Measurements from ENCODE around the gene P3H3. TPM values are rescaled to one million over a fixed set of nuclear protein-coding genes. Genes with fewer than 3 reads are reported as not detected.
"Not testable (repeated sequence)": the region's sequence is repeated elsewhere in the genome, so short reads cannot be mapped to it uniquely, and the experiment has no call there.

Gene P3H3
- total and polyA plus RNA-seq, 4 donors = 23.4 to 93.3 (median 54.9) TPM

DNA sequence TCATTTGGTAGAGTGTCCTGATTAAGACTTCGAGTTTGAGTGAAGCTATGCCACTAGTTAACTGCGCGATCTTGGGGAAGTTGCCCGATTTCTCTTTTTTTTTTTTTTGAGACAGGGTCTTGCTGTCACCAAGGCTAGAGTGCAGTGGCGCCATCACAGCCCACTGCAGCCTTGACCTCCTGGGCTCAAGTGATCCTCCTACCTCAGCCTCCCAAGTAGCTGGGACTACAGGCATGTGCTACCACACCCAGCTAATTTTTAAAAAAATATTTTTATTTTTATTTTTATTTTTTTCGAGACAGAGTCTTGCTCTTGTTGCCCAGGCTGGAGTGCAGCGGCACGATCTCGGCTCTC is 45.8 kb downstream of the P3H3 start:
- Histone ChIP-seq H3K4me3 (ENCODE audit: low read length in 2 of 2) (peak overlapping the region; percentile 55 to 70), H3K27ac (ENCODE audit: low read depth in 1 of 2, low read length in 2 of 2) (peak overlapping the region in 1 of 2 donors; percentile 71)
- not testable (repeated sequence) for H3K9me3 ChIP-seq (ENCODE audit: control insufficient read depth, low read length); ATAC-seq (ENCODE audit: low FRiP score); H3K36me3 ChIP-seq (ENCODE audit: control insufficient read depth in 1 of 2, insufficient read depth in 2 of 2, low read length in 1 of 2); H3K27me3 ChIP-seq (ENCODE audit: control insufficient read depth in 1 of 2, insufficient read depth in 2 of 2, low read length in 1 of 2); DNase-seq; H3K4me1 ChIP-seq (ENCODE audit: control insufficient read depth in 1 of 2, insufficient read depth in 2 of 2, low read length in 2 of 2)
- intact Hi-C loops (cut with DNase I) = loop anchor here in 1 of 2 donors (5.0 kb wide), 1 partner anchor 107 kb away; the partner anchor contains the start of gene PTMS
- 36% methylated on average over 9 of the region's 9 CpGs for WGBS, 2 donors

DNA sequence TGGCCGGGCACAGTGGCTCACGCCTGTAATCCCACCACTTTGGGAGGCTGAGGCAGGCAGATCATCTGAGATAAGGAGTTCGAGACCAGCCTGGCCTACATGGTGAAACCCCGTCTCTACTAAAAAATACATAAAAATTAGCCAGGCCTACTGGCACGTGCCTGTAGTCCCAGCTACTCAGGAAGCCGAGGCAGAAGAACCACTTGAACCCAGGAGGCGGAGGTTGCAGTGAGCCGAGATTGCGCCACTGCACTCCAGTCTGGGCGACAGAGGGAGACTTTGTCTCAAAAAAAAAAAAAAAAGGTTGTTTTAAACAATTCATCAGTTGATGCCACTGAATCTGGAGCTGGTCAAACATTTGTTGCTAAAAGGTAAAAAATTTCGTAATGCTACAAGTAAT is 51.6 kb downstream of the P3H3 start:
- not testable (repeated sequence) for ATAC-seq (ENCODE audit: low FRiP score)

DNA sequence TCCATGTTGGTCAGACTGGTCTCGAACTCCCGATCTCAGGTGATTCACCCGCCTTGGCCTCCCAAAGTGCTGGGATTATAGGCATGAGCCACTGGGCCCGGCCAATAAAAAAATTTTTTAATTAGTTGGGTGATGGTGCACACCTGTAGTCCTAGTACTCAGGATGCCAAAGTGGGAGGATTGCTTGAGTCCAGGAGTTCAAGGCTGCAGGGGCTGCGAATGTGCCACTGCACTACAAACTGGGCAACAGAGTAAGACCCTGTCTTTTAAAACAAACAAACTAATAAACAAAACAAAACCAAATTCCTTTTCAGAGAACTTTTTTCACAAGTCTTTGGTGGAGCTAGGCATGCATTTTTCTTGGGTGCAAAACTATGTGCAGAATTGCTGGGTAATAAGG is 55.0 kb downstream of the P3H3 start:
- H3K27me3 ChIP-seq (ENCODE audit: control insufficient read depth in 1 of 2, insufficient read depth in 2 of 2, low read length in 1 of 2) = no peaks in the 10 kb centered on the region
- intact Hi-C loops (cut with DNase I) = no loop called here
- peaks cover 0 to 3% of the 10 kb centered on the region in 2 donors for H3K36me3 ChIP-seq (ENCODE audit: control insufficient read depth in 1 of 2, insufficient read depth in 2 of 2, low read length in 1 of 2)
- no peak overlapping the region for H3K27ac ChIP-seq (ENCODE audit: low read depth in 1 of 2, low read length in 2 of 2)
- DNase-seq (no peak), ATAC-seq (ENCODE audit: low FRiP score) (no peak)
- WGBS, 2 donors = 96 to 97% methylated on average over 5 of the region's 5 CpGs
- H3K4me3 ChIP-seq (ENCODE audit: low read length in 2 of 2) = no peak overlapping the region
- no peaks in the 10 kb centered on the region for H3K4me1 ChIP-seq (ENCODE audit: control insufficient read depth in 1 of 2, insufficient read depth in 2 of 2, low read length in 2 of 2)
- no peaks in the 10 kb centered on the region for H3K9me3 ChIP-seq (ENCODE audit: control insufficient read depth, low read length)

More for the DNA sequence above, 51.6 kb downstream of the P3H3 start:
- WGBS, 2 donors = 93 to 95% methylated on average over 11 of the region's 11 CpGs
- intact Hi-C loops (cut with DNase I); H3K4me3 ChIP-seq (ENCODE audit: low read length in 2 of 2); H3K36me3 ChIP-seq (ENCODE audit: control insufficient read depth in 1 of 2, insufficient read depth in 2 of 2, low read length in 1 of 2); H3K27me3 ChIP-seq (ENCODE audit: control insufficient read depth in 1 of 2, insufficient read depth in 2 of 2, low read length in 1 of 2); H3K4me1 ChIP-seq (ENCODE audit: control insufficient read depth in 1 of 2, insufficient read depth in 2 of 2, low read length in 2 of 2); H3K9me3 ChIP-seq (ENCODE audit: control insufficient read depth, low read length); H3K27ac ChIP-seq (ENCODE audit: low read depth in 1 of 2, low read length in 2 of 2); DNase-seq: not testable (repeated sequence)

DNA sequence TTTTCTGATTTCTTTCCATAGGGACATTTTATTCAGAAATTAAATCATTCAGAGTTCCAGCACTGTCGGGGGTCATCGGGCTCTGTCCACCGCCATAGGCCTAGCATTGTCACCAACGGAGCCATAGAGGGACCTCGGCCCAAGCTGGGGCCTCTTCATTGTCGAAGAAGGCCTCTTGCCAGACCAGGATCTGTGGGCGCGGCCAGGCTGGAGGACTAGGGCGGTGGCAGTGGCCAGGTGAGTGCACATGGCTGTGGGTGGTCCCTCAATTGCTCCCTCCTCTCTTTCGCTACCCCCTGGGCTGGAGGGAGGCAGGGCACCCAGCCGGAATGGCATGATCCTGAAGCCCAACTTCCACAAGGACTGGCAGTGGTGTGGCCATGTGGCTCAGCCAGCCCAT is 55.5 kb downstream of the P3H3 start:
- Histone ChIP-seq H3K4me1 (ENCODE audit: control insufficient read depth in 1 of 2, insufficient read depth in 2 of 2, low read length in 2 of 2) (no peaks in the 10 kb centered on the region), H3K27me3 (ENCODE audit: control insufficient read depth in 1 of 2, insufficient read depth in 2 of 2, low read length in 1 of 2) (no peaks in the 10 kb centered on the region), H3K27ac (ENCODE audit: low read depth in 1 of 2, low read length in 2 of 2) (no peak overlapping the region), H3K36me3 (ENCODE audit: control insufficient read depth in 1 of 2, insufficient read depth in 2 of 2, low read length in 1 of 2) (peaks cover 0 to 3% of the 10 kb centered on the region in 2 donors), H3K9me3 (ENCODE audit: control insufficient read depth, low read length) (no peaks in the 10 kb centered on the region), H3K4me3 (ENCODE audit: low read length in 2 of 2) (no peak overlapping the region)
- WGBS, 2 donors = 94% methylated on average over 11 of the region's 11 CpGs
- intact Hi-C loops (cut with DNase I) = no loop called here
- ATAC-seq (ENCODE audit: low FRiP score) = no peak
- DNase-seq = no peak

DNA sequence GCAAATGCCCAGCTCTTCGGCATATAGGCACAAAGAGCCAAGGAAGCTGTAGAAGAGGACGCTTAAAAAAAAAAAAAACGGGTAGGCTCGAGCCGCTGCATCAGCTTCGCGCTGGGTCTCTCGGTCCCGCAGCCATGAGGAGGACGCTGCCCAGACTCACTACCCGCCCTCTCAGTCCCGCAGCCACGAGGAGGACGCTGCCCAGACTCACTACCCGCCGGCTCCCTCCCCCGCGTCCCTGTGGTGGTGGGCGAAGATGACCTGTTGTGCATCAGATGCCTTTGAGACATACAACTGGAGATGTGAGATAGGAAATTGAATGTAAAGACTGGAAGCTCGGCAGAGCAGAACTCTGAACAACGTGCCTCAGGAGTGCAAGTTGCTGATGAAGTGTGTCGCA is 56.3 kb downstream of the P3H3 start:
- H3K27me3 ChIP-seq (ENCODE audit: control insufficient read depth in 1 of 2, insufficient read depth in 2 of 2, low read length in 1 of 2) = no peaks in the 10 kb centered on the region
- DNase-seq (no peak), ATAC-seq (ENCODE audit: low FRiP score) (no peak)
- intact Hi-C loops (cut with DNase I) = no loop called here
- no peaks in the 10 kb centered on the region for H3K9me3 ChIP-seq (ENCODE audit: control insufficient read depth, low read length)
- no peaks in the 10 kb centered on the region for H3K4me1 ChIP-seq (ENCODE audit: control insufficient read depth in 1 of 2, insufficient read depth in 2 of 2, low read length in 2 of 2)
- peaks cover 0 to 3% of the 10 kb centered on the region in 2 donors for H3K36me3 ChIP-seq (ENCODE audit: control insufficient read depth in 1 of 2, insufficient read depth in 2 of 2, low read length in 1 of 2)
- H3K27ac ChIP-seq (ENCODE audit: low read depth in 1 of 2, low read length in 2 of 2) = no peak overlapping the region
- WGBS, 2 donors = 69 to 75% methylated on average over 22 of the region's 22 CpGs
- no peak overlapping the region for H3K4me3 ChIP-seq (ENCODE audit: low read length in 2 of 2)

DNA sequence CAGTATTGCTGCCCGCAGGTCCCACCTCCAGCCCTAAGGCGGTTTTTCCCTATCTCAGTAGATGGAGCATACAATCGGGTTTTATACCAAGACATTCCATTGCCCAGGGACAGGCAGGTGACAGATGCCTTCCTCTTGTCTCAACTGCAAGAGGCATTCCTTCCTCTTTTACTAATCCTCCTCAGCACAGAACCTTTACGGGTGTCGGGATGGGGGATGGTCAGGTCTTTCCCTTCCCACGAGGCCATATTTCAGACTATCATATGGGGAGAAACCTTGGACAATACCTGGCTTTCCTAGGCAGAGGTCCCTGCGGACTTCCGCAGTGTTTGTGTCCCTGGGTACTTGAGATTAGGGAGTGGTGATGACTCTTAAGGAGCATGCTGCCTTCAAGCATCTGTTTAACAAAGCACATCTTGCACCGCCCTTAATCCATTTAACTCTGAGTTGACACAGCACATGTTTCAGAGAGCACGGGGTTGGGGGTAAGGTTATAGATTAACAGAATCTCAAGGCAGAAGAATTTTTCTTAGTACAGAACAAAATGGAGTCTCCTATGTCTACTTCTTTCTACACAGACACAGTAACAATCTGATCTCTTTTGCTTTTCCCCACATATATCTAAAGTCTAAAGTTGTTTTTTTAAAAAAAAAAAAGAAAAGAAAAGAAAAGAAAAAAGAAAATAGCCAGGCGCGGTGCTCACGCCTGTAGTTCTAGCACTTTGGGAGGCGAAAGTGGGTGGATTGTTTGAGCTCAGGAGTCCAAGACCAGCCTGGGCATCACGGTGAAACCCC is 58.2 kb downstream of the P3H3 start:
- H3K9me3 ChIP-seq (ENCODE audit: control insufficient read depth, low read length); ATAC-seq (ENCODE audit: low FRiP score); H3K27ac ChIP-seq (ENCODE audit: low read depth in 1 of 2, low read length in 2 of 2); H3K4me1 ChIP-seq (ENCODE audit: control insufficient read depth in 1 of 2, insufficient read depth in 2 of 2, low read length in 2 of 2); H3K4me3 ChIP-seq (ENCODE audit: low read length in 2 of 2); H3K27me3 ChIP-seq (ENCODE audit: control insufficient read depth in 1 of 2, insufficient read depth in 2 of 2, low read length in 1 of 2); intact Hi-C loops (cut with DNase I); H3K36me3 ChIP-seq (ENCODE audit: control insufficient read depth in 1 of 2, insufficient read depth in 2 of 2, low read length in 1 of 2): not testable (repeated sequence)
- DNase-seq = peak in 1 of 2 donors; percentile 23
- 76 to 77% methylated on average over 11 to 12 of the region's 15 CpGs for WGBS, 2 donors

DNA sequence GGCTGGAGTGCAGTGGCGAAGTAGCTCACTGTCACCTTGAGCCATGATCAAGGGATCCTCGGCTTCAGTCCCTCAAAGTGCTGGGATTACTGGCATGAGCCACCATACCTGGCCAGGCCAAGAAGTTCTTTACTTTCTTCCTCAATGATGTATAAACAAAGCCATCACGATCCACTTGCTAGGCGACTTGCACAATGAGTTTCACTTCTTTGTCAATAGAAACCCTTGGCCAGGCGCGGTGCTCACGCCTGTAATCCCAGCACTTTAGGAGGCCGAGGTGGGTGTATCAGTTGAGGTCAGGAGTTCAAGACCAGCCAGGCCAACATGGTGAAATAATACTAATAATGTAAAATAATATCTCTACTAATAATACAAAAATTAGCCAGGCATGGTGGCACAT is 59.3 kb downstream of the P3H3 start:
- Histone ChIP-seq H3K9me3 (ENCODE audit: control insufficient read depth, low read length) (no peaks in the 10 kb centered on the region), H3K36me3 (ENCODE audit: control insufficient read depth in 1 of 2, insufficient read depth in 2 of 2, low read length in 1 of 2) (peaks cover 0 to 3% of the 10 kb centered on the region in 2 donors), H3K4me3 (ENCODE audit: low read length in 2 of 2) (no peak overlapping the region), H3K4me1 (ENCODE audit: control insufficient read depth in 1 of 2, insufficient read depth in 2 of 2, low read length in 2 of 2) (no peaks in the 10 kb centered on the region), H3K27me3 (ENCODE audit: control insufficient read depth in 1 of 2, insufficient read depth in 2 of 2, low read length in 1 of 2) (no peaks in the 10 kb centered on the region), H3K27ac (ENCODE audit: low read depth in 1 of 2, low read length in 2 of 2) (no peak overlapping the region)
- ATAC-seq (ENCODE audit: low FRiP score) (no peak), DNase-seq (peak in 1 of 2 donors; percentile 49)
- 89% methylated on average over 8 of the region's 8 CpGs for WGBS, 2 donors
- intact Hi-C loops (cut with DNase I) = no loop called here

DNA sequence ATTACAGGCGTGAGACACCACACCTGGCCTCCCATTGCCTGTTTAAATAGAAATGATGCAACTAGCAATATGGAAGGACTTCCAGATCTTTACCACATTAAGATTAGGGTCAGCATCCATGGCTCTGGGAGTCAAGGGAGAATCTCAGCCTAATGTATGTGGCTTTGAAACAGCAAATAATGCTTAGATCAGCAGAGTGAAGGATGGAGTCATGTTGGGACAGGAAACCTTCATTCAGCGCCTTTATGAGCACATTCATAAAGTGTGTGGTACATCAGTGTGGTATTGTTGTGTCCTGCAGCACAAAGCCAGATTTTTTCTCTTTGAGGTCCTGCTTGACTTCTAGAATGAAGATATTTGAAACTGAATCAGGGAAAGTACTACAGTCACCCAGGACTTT is 60.2 kb downstream of the P3H3 start:
- ATAC-seq (ENCODE audit: low FRiP score) (no peak), DNase-seq (no peak)
- H3K4me3 ChIP-seq (ENCODE audit: low read length in 2 of 2) = no peak overlapping the region
- peaks cover 0 to 3% of the 10 kb centered on the region in 2 donors for H3K36me3 ChIP-seq (ENCODE audit: control insufficient read depth in 1 of 2, insufficient read depth in 2 of 2, low read length in 1 of 2)
- H3K27me3 ChIP-seq (ENCODE audit: control insufficient read depth in 1 of 2, insufficient read depth in 2 of 2, low read length in 1 of 2) = no peaks in the 10 kb centered on the region
- 91 to 93% methylated on average over 2 of the region's 2 CpGs for WGBS, 2 donors
- H3K27ac ChIP-seq (ENCODE audit: low read depth in 1 of 2, low read length in 2 of 2) = no peak overlapping the region
- H3K9me3 ChIP-seq (ENCODE audit: control insufficient read depth, low read length) = no peaks in the 10 kb centered on the region
- no peaks in the 10 kb centered on the region for H3K4me1 ChIP-seq (ENCODE audit: control insufficient read depth in 1 of 2, insufficient read depth in 2 of 2, low read length in 2 of 2)
- intact Hi-C loops (cut with DNase I) = no loop called here

DNA sequence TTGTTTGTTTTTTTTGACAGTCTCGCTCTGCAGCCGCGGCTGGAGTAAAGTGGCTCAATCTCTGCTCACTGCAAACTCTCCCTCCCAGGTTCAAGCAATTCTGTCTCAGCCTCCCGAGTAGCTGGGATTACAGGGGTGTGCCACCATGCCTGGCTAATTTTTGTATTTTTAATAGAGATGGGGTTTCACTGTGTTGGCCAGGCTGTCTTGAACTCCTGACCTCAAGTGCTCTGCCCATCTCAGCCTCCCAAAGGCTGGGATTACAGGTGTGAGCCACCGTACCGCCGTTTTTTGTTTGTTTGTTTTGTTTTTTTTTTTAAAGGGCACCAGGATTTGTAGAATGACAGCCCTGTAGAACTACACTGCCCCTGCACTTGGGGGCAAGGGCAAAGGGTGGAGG is 60.6 kb downstream of the P3H3 start:
- DNase-seq = peak in 1 of 2 donors; percentile 1
- H3K4me1 ChIP-seq (ENCODE audit: control insufficient read depth in 1 of 2, insufficient read depth in 2 of 2, low read length in 2 of 2); H3K4me3 ChIP-seq (ENCODE audit: low read length in 2 of 2); H3K36me3 ChIP-seq (ENCODE audit: control insufficient read depth in 1 of 2, insufficient read depth in 2 of 2, low read length in 1 of 2); H3K27ac ChIP-seq (ENCODE audit: low read depth in 1 of 2, low read length in 2 of 2); H3K9me3 ChIP-seq (ENCODE audit: control insufficient read depth, low read length); ATAC-seq (ENCODE audit: low FRiP score); intact Hi-C loops (cut with DNase I); H3K27me3 ChIP-seq (ENCODE audit: control insufficient read depth in 1 of 2, insufficient read depth in 2 of 2, low read length in 1 of 2): not testable (repeated sequence)
- WGBS, 2 donors = 74 to 78% methylated on average over 7 of the region's 7 CpGs

All from aorta (tissue), 5 donors.